HG02870 (cell line): ENCODE data around the gene IL31RA.
"Not testable (repeated sequence)": the region's sequence is repeated elsewhere in the genome, so short reads cannot be mapped to it uniquely, and the experiment has no call there.

ENCODE experiments used
- ATAC-seq: cut with Tn5 transposase; IDR thresholded peaks from one replicate; pipeline ENCODE4 v1.9.1; 2021; ENCODE audit warnings: mild to moderate bottlenecking, moderate library complexity; ENCODE audit not compliant: unreplicated experiment

IL31RA gene

GRCh38 chr5:55850839-55851674 is at the start of gene IL31RA:
Gene IL31RA (plus strand): TSS chr5:55851357. CDS start chr5:55851571, 214 bp downstream.
- ATAC-seq: no peak

- ATAC-seq: not testable (repeated sequence)
These were observed 42.3 kb upstream of the IL31RA start for GRCh38 chr5:55808814-55809213.

- ATAC-seq: not testable (repeated sequence)
These were observed 35.2 kb upstream of the IL31RA start for GRCh38 chr5:55815939-55816338.

GRCh38 chr5:55816342-55816741 is 34.8 kb upstream of the IL31RA start:
- ATAC-seq: no peak

- ATAC-seq: no peak
These were observed 34.1 kb upstream of the IL31RA start for GRCh38 chr5:55817030-55817429.

GRCh38 chr5:55820488-55820887 is 30.7 kb upstream of the IL31RA start:
- no peak for ATAC-seq

- no peak for ATAC-seq
These were observed 29.2 kb upstream of the IL31RA start for GRCh38 chr5:55821731-55822512.

- ATAC-seq: no peak
These were observed 27.9 kb upstream of the IL31RA start for GRCh38 chr5:55823151-55823796.

GRCh38 chr5:55829956-55830355 is 21.2 kb upstream of the IL31RA start:
- ATAC-seq: peak; percentile 51

GRCh38 chr5:55832446-55832845 is 18.7 kb upstream of the IL31RA start:
- no peak for ATAC-seq

- no peak for ATAC-seq
These were observed 15.0 kb upstream of the IL31RA start for GRCh38 chr5:55836191-55836590.

GRCh38 chr5:55841976-55842375 is 9.2 kb upstream of the IL31RA start:
- no peak for ATAC-seq

GRCh38 chr5:55847837-55848236 is 3.3 kb upstream of the IL31RA start:
- no peak for ATAC-seq

- ATAC-seq: no peak
These were observed 2.4 kb upstream of the IL31RA start for GRCh38 chr5:55848783-55849182.

- ATAC-seq: no peak
These were observed 470 bp downstream of the IL31RA start for GRCh38 chr5:55851675-55851979.

GRCh38 chr5:55852503-55852902 is 1.3 kb downstream of the IL31RA start:
- ATAC-seq: no peak

GRCh38 chr5:55853041-55853670 is 2.0 kb downstream of the IL31RA start:
- ATAC-seq: no peak

- ATAC-seq: no peak
These were observed 2.7 kb downstream of the IL31RA start for GRCh38 chr5:55853818-55854217.

GRCh38 chr5:55855509-55855908 is 4.4 kb downstream of the IL31RA start:
- no peak for ATAC-seq

- no peak for ATAC-seq
These were observed 5.5 kb downstream of the IL31RA start for GRCh38 chr5:55856516-55857246.

- no peak for ATAC-seq
These were observed 6.1 kb downstream of the IL31RA start for GRCh38 chr5:55857247-55857640.
